Gastrocnemius medialis (tissue), 4 donors: ENCODE data around the gene LCN6.

ENCODE experiments used
- CTCF ChIP-seq, 5 experiments: fragments of 450-650 bp in 3 of 5; fragments of 200-600 bp in 2 of 5; sonication (generic) in 2 of 5; IDR thresholded peaks in 4 of 5; conservative IDR thresholded peaks in 1 of 5; 1 replicate in 4 of 5; 2 replicates in 1 of 5; pipeline ENCODE4 v1.5.1; 2016 to 2019; ENCODE audit warnings: antibody characterized with exemption in 5 of 5, mild to moderate bottlenecking in 3 of 5, moderate library complexity in 3 of 5
- POLR2A ChIP-seq, 2 donors: fragments of 450-650 bp; IDR thresholded peaks; one replicate each; pipeline ENCODE4 v1.6.1; 2017; ENCODE audit warnings: antibody characterized with exemption in 2 of 2, mild to moderate bottlenecking in 2 of 2, moderate library complexity in 2 of 2

GRCh38 chr9:136714893-136715274 lies 33.4 kb downstream of the LCN6 start:
- TF ChIP-seq CTCF (IDR thresholded peaks at IDR 0.05 in 4 of 5, conservative IDR thresholded peaks at IDR 0.05 in 1 of 5): no peak
- no peak for TF ChIP-seq POLR2A (IDR thresholded peaks at IDR 0.05)
